Measurements from ENCODE around the gene PDE3B. TPM values are rescaled to one million over a fixed set of nuclear protein-coding genes. Genes with fewer than 3 reads are reported as not detected.
"Not testable (repeated sequence)": the region's sequence is repeated elsewhere in the genome, so short reads cannot be mapped to it uniquely, and the experiment has no call there.

PDE3B gene
- 10.2 TPM for polyA plus RNA-seq (2013, experiment 1 of 2)
- 9.6 TPM for polyA plus RNA-seq (2013, experiment 2 of 2)

- Histone ChIP-seq H4K8ac (ENCODE audit: low read depth, low read length) (no peak within 1 kb of the TSS), H2BK5ac (ENCODE audit: low read length) (peak within 1 kb of the TSS; percentile 37), H3K4me3 (ENCODE audit: low read length) (peak within 1 kb of the TSS; percentile 82), H3K36me3 (ENCODE audit: control insufficient read depth, insufficient read depth, low read length) (no peaks in the 10 kb centered on the region), H3K79me1 (ENCODE audit: low read length) (peaks cover 2% of the 10 kb centered on the region), H2AK5ac (ENCODE audit: low read length) (no peak within 1 kb of the TSS), H3K9ac (ENCODE audit: low read length) (peak within 1 kb of the TSS; percentile 86), H3K23ac (ENCODE audit: low read length) (peak within 1 kb of the TSS; percentile 99), H2BK120ac (ENCODE audit: low read depth, low read length) (no peak within 1 kb of the TSS), H4K5ac (ENCODE audit: low read length) (no peak within 1 kb of the TSS), H3K56ac (ENCODE audit: low read length) (peak within 1 kb of the TSS; percentile 95), H3K27ac (ENCODE audit: low read depth, low read length) (peak within 1 kb of the TSS; percentile 86), H3K4me2 (ENCODE audit: low read length) (peak within 1 kb of the TSS; percentile 99), H3K18ac (ENCODE audit: low read length) (peak within 1 kb of the TSS; percentile 69), H3K79me2 (ENCODE audit: control insufficient read depth, insufficient read depth, low read length) (peaks cover 2% of the 10 kb centered on the region), H3K27me3 (ENCODE audit: insufficient read depth, low read length, poor library complexity) (no peaks in the 10 kb centered on the region), H3K4me1 (ENCODE audit: control insufficient read depth, low read depth, low read length) (peaks cover 2% of the 10 kb centered on the region), H2BK15ac (replicated peaks; ENCODE audit: low read depth) (no peak within 1 kb of the TSS), H3K4ac (ENCODE audit: low read depth, low read length) (peak within 1 kb of the TSS; percentile 41)
- no CpG with 5 or more reads among the region's 59 CpGs for WGBS (ENCODE audit: extremely low coverage, insufficient coverage, low lambda C conversion rate)
- DNase-seq = peak; percentile 96
Measured at GRCh38 chr11:14643697-14644225, at the start of gene PDE3B. PDE3B (plus strand) TSS chr11:14643804; CDS start chr11:14644076, 272 bp downstream.

GRCh38 chr11:14595261-14595660, 48.3 kb upstream of the PDE3B start:
- not testable (repeated sequence) for H2BK120ac ChIP-seq (ENCODE audit: low read depth, low read length); H3K9ac ChIP-seq (ENCODE audit: low read length); H3K79me2 ChIP-seq (ENCODE audit: control insufficient read depth, insufficient read depth, low read length); H3K4me3 ChIP-seq (ENCODE audit: low read length); H3K4me1 ChIP-seq (ENCODE audit: control insufficient read depth, low read depth, low read length); H2BK5ac ChIP-seq (ENCODE audit: low read length); H3K18ac ChIP-seq (ENCODE audit: low read length); H2BK15ac ChIP-seq (replicated peaks; ENCODE audit: low read depth); H3K23ac ChIP-seq (ENCODE audit: low read length); H4K8ac ChIP-seq (ENCODE audit: low read depth, low read length); H3K4ac ChIP-seq (ENCODE audit: low read depth, low read length); H3K36me3 ChIP-seq (ENCODE audit: control insufficient read depth, insufficient read depth, low read length); DNase-seq; H3K4me2 ChIP-seq (ENCODE audit: low read length); H3K27me3 ChIP-seq (ENCODE audit: insufficient read depth, low read length, poor library complexity); H3K79me1 ChIP-seq (ENCODE audit: low read length); H2AK5ac ChIP-seq (ENCODE audit: low read length); H4K5ac ChIP-seq (ENCODE audit: low read length); H3K27ac ChIP-seq (ENCODE audit: low read depth, low read length); H3K56ac ChIP-seq (ENCODE audit: low read length)
- no CpG with 5 or more reads among the region's 1 CpG for WGBS (ENCODE audit: extremely low coverage, insufficient coverage, low lambda C conversion rate)

DNA sequence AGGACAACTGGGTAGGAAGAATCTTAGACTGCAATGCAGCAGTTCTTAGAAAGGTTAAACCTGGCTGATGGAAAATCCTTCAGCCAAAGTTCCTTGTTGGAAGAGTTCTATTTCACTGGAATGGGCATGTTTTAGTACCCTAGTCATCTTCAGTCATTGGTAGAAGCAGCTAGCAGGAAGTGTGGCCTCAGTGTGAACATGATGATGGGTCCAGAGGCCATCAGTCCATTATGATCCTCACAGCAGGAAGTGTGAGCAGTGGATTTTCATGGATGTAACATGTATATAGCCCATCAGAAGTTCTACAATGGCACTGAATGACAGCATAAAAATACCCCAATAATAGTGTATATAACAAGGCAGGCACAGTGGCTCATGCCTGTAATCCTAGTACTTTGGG, 35.9 kb upstream of the PDE3B start:
- Histone ChIP-seq H2BK120ac (ENCODE audit: low read depth, low read length) (no peak overlapping the region), H4K5ac (ENCODE audit: low read length) (no peak overlapping the region), H3K23ac (ENCODE audit: low read length) (no peak overlapping the region), H3K27me3 (ENCODE audit: insufficient read depth, low read length, poor library complexity) (no peaks in the 10 kb centered on the region), H2BK15ac (replicated peaks; ENCODE audit: low read depth) (no peak overlapping the region), H3K4me2 (ENCODE audit: low read length) (no peak overlapping the region), H3K4me3 (ENCODE audit: low read length) (no peak overlapping the region), H3K4ac (ENCODE audit: low read depth, low read length) (no peak overlapping the region), H2AK5ac (ENCODE audit: low read length) (no peak overlapping the region), H3K4me1 (ENCODE audit: control insufficient read depth, low read depth, low read length) (no peaks in the 10 kb centered on the region), H3K79me1 (ENCODE audit: low read length) (no peaks in the 10 kb centered on the region), H3K27ac (ENCODE audit: low read depth, low read length) (no peak overlapping the region), H3K79me2 (ENCODE audit: control insufficient read depth, insufficient read depth, low read length) (no peaks in the 10 kb centered on the region), H4K8ac (ENCODE audit: low read depth, low read length) (no peak overlapping the region), H3K36me3 (ENCODE audit: control insufficient read depth, insufficient read depth, low read length) (no peaks in the 10 kb centered on the region), H3K18ac (ENCODE audit: low read length) (no peak overlapping the region), H3K9ac (ENCODE audit: low read length) (no peak overlapping the region), H2BK5ac (ENCODE audit: low read length) (no peak overlapping the region), H3K56ac (ENCODE audit: low read length) (no peak overlapping the region)
- DNase-seq = no peak

- H3K9ac ChIP-seq (ENCODE audit: low read length) = no peak overlapping the region
- H3K36me3 ChIP-seq (ENCODE audit: control insufficient read depth, insufficient read depth, low read length) = no peaks in the 10 kb centered on the region
- no peaks in the 10 kb centered on the region for H3K27me3 ChIP-seq (ENCODE audit: insufficient read depth, low read length, poor library complexity)
- no peak overlapping the region for H2BK15ac ChIP-seq (replicated peaks; ENCODE audit: low read depth)
- H3K56ac ChIP-seq (ENCODE audit: low read length) = no peak overlapping the region
- H2AK5ac ChIP-seq (ENCODE audit: low read length) = no peak overlapping the region
- H4K5ac ChIP-seq (ENCODE audit: low read length) = no peak overlapping the region
- H3K79me2 ChIP-seq (ENCODE audit: control insufficient read depth, insufficient read depth, low read length) = no peaks in the 10 kb centered on the region
- no peaks in the 10 kb centered on the region for H3K79me1 ChIP-seq (ENCODE audit: low read length)
- no peak overlapping the region for H3K4me3 ChIP-seq (ENCODE audit: low read length)
- no peak overlapping the region for H3K4me2 ChIP-seq (ENCODE audit: low read length)
- no peak overlapping the region for H3K18ac ChIP-seq (ENCODE audit: low read length)
- H2BK5ac ChIP-seq (ENCODE audit: low read length) = no peak overlapping the region
- H3K23ac ChIP-seq (ENCODE audit: low read length) = no peak overlapping the region
- no CpG with 5 or more reads among the region's 1 CpG for WGBS (ENCODE audit: extremely low coverage, insufficient coverage, low lambda C conversion rate)
- no peak overlapping the region for H2BK120ac ChIP-seq (ENCODE audit: low read depth, low read length)
- peak; percentile 16 for DNase-seq
- H4K8ac ChIP-seq (ENCODE audit: low read depth, low read length) = no peak overlapping the region
- H3K4ac ChIP-seq (ENCODE audit: low read depth, low read length) = no peak overlapping the region
- H3K27ac ChIP-seq (ENCODE audit: low read depth, low read length) = no peak overlapping the region
- no peaks in the 10 kb centered on the region for H3K4me1 ChIP-seq (ENCODE audit: control insufficient read depth, low read depth, low read length)
Measured at GRCh38 chr11:14609902-14610301, 33.7 kb upstream of the PDE3B start.

DNA sequence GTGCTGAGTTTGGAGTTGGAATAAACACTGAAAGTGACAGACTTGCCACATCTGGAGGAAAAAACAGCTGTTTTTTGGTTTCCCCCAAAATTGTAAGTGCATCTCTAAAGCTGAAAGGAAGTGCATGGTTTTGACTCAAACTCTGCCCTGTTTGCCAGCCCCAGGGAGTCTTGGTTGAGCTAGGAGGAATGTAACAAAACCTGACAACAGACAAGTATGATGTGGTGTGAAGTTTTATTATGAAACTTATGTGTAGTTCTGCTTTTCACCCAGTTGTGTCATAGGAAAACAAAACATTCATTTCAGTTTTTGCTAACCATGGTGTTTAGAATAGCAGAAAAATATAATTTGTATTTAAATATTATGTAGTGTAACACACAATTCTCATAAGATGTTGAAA, 31.7 kb upstream of the PDE3B start:
- Histone ChIP-seq H3K56ac (ENCODE audit: low read length) (no peak overlapping the region), H3K36me3 (ENCODE audit: control insufficient read depth, insufficient read depth, low read length) (no peaks in the 10 kb centered on the region), H3K4me1 (ENCODE audit: control insufficient read depth, low read depth, low read length) (no peaks in the 10 kb centered on the region), H3K9ac (ENCODE audit: low read length) (no peak overlapping the region), H4K5ac (ENCODE audit: low read length) (no peak overlapping the region), H2BK15ac (replicated peaks; ENCODE audit: low read depth) (no peak overlapping the region), H3K4ac (ENCODE audit: low read depth, low read length) (no peak overlapping the region), H2BK5ac (ENCODE audit: low read length) (no peak overlapping the region), H2AK5ac (ENCODE audit: low read length) (no peak overlapping the region), H3K18ac (ENCODE audit: low read length) (no peak overlapping the region), H3K27me3 (ENCODE audit: insufficient read depth, low read length, poor library complexity) (no peaks in the 10 kb centered on the region), H3K4me2 (ENCODE audit: low read length) (no peak overlapping the region), H3K79me1 (ENCODE audit: low read length) (no peaks in the 10 kb centered on the region), H3K79me2 (ENCODE audit: control insufficient read depth, insufficient read depth, low read length) (no peaks in the 10 kb centered on the region), H2BK120ac (ENCODE audit: low read depth, low read length) (no peak overlapping the region), H3K23ac (ENCODE audit: low read length) (no peak overlapping the region), H3K27ac (ENCODE audit: low read depth, low read length) (no peak overlapping the region), H3K4me3 (ENCODE audit: low read length) (no peak overlapping the region), H4K8ac (ENCODE audit: low read depth, low read length) (no peak overlapping the region)
- DNase-seq = no peak

DNA sequence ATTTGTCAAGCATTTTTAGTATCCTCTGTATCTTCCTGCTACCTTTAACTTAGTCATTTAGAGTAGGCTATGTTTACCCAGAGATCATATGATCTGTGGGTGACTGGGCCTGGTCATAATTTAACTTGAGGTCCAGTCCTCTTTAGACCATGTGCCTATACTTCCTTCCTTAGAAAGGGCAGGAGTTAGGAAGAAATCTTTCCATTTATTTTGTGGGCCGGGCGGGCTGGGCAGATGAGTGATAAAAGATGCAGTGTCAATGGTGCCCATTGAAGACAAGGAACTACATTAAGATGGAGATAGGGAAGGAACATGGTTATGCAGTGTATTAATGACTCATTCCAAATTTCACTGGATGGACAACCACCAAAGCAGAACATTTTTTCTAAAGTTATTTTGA, 30.9 kb upstream of the PDE3B start:
- H4K8ac ChIP-seq (ENCODE audit: low read depth, low read length) = no peak overlapping the region
- no peaks in the 10 kb centered on the region for H3K4me1 ChIP-seq (ENCODE audit: control insufficient read depth, low read depth, low read length)
- WGBS (ENCODE audit: extremely low coverage, insufficient coverage, low lambda C conversion rate) = no CpG with 5 or more reads among the region's 2 CpGs
- no peak overlapping the region for H3K23ac ChIP-seq (ENCODE audit: low read length)
- H2BK5ac ChIP-seq (ENCODE audit: low read length) = no peak overlapping the region
- H3K4me3 ChIP-seq (ENCODE audit: low read length) = no peak overlapping the region
- no peak overlapping the region for H3K18ac ChIP-seq (ENCODE audit: low read length)
- no peak overlapping the region for H2BK15ac ChIP-seq (replicated peaks; ENCODE audit: low read depth)
- H3K9ac ChIP-seq (ENCODE audit: low read length) = no peak overlapping the region
- no peak overlapping the region for H2BK120ac ChIP-seq (ENCODE audit: low read depth, low read length)
- no peak overlapping the region for H3K56ac ChIP-seq (ENCODE audit: low read length)
- no peak overlapping the region for H3K4me2 ChIP-seq (ENCODE audit: low read length)
- no peaks in the 10 kb centered on the region for H3K36me3 ChIP-seq (ENCODE audit: control insufficient read depth, insufficient read depth, low read length)
- no peak overlapping the region for H2AK5ac ChIP-seq (ENCODE audit: low read length)
- no peaks in the 10 kb centered on the region for H3K79me2 ChIP-seq (ENCODE audit: control insufficient read depth, insufficient read depth, low read length)
- no peak overlapping the region for H3K4ac ChIP-seq (ENCODE audit: low read depth, low read length)
- no peaks in the 10 kb centered on the region for H3K79me1 ChIP-seq (ENCODE audit: low read length)
- no peak for DNase-seq
- H3K27ac ChIP-seq (ENCODE audit: low read depth, low read length) = no peak overlapping the region
- no peak overlapping the region for H4K5ac ChIP-seq (ENCODE audit: low read length)
- H3K27me3 ChIP-seq (ENCODE audit: insufficient read depth, low read length, poor library complexity) = no peaks in the 10 kb centered on the region

Data from mesendoderm (in vitro differentiated cells).